ENCODE data around the gene IGFBP2. TPM values are rescaled to one million over a fixed set of nuclear protein-coding genes. Genes with fewer than 3 reads are reported as not detected.

Gene IGFBP2
- total RNA-seq, 1 donor from 2014 or later, result 2,855 TPM

- Mint-ChIP-seq H3K27ac (ENCODE audit: unreplicated experiment) (no peak overlapping the region), H3K4me1 (ENCODE audit: unreplicated experiment) (peaks cover 17% of the 10 kb centered on the region), H3K9me3 (ENCODE audit: unreplicated experiment) (no peaks in the 10 kb centered on the region), H3K4me3 (ENCODE audit: unreplicated experiment) (no peak overlapping the region), H3K36me3 (ENCODE audit: unreplicated experiment) (peaks cover 7% of the 10 kb centered on the region), H3K27me3 (ENCODE audit: unreplicated experiment) (no peaks in the 10 kb centered on the region)
- TF ChIP-seq CTCF (IDR thresholded peaks at IDR 0.05), result no peak
- no peak for DNase-seq (ENCODE audit: extremely low spot score, unreplicated experiment)
Observed at GRCh38 chr2:216629784-216630183, 3.4 kb upstream of the IGFBP2 start.

GRCh38 chr2:216632346-216632951, 771 bp upstream of the IGFBP2 start:
- Mint-ChIP-seq H3K4me1 (ENCODE audit: unreplicated experiment) (peaks cover 27% of the 10 kb centered on the region), H3K9me3 (ENCODE audit: unreplicated experiment) (no peaks in the 10 kb centered on the region), H3K27ac (ENCODE audit: unreplicated experiment) (peak overlapping the region; percentile 81), H3K4me3 (ENCODE audit: unreplicated experiment) (peak overlapping the region; percentile 85), H3K36me3 (ENCODE audit: unreplicated experiment) (peaks cover 21% of the 10 kb centered on the region), H3K27me3 (ENCODE audit: unreplicated experiment) (no peaks in the 10 kb centered on the region)
- no peak for TF ChIP-seq CTCF (IDR thresholded peaks at IDR 0.05)
- DNase-seq (ENCODE audit: extremely low spot score, unreplicated experiment), result no peak

GRCh38 chr2:216633616-216634369, 573 bp downstream of the IGFBP2 start:
- no peak for DNase-seq (ENCODE audit: extremely low spot score, unreplicated experiment)
- no peak for TF ChIP-seq CTCF (IDR thresholded peaks at IDR 0.05)
- Mint-ChIP-seq H3K9me3 (ENCODE audit: unreplicated experiment) (no peaks in the 10 kb centered on the region), H3K4me1 (ENCODE audit: unreplicated experiment) (peaks cover 36% of the 10 kb centered on the region), H3K27ac (ENCODE audit: unreplicated experiment) (peak overlapping the region; percentile 99), H3K36me3 (ENCODE audit: unreplicated experiment) (peaks cover 23% of the 10 kb centered on the region), H3K27me3 (ENCODE audit: unreplicated experiment) (no peaks in the 10 kb centered on the region), H3K4me3 (ENCODE audit: unreplicated experiment) (peak overlapping the region; percentile 96)

GRCh38 chr2:216634370-216635148, 1.3 kb downstream of the IGFBP2 start:
- Mint-ChIP-seq H3K4me3 (ENCODE audit: unreplicated experiment) (peak overlapping the region; percentile 96), H3K36me3 (ENCODE audit: unreplicated experiment) (peaks cover 26% of the 10 kb centered on the region), H3K9me3 (ENCODE audit: unreplicated experiment) (no peaks in the 10 kb centered on the region), H3K4me1 (ENCODE audit: unreplicated experiment) (peaks cover 41% of the 10 kb centered on the region), H3K27ac (ENCODE audit: unreplicated experiment) (peak overlapping the region; percentile 99), H3K27me3 (ENCODE audit: unreplicated experiment) (no peaks in the 10 kb centered on the region)
- DNase-seq (ENCODE audit: extremely low spot score, unreplicated experiment), result no peak
- TF ChIP-seq CTCF (IDR thresholded peaks at IDR 0.05), result no peak

GRCh38 chr2:216635171-216635570, 2.0 kb downstream of the IGFBP2 start:
- peak; percentile 7 for TF ChIP-seq CTCF (IDR thresholded peaks at IDR 0.05)
- H3K4me3 Mint-ChIP-seq (ENCODE audit: unreplicated experiment), result peak overlapping the region; percentile 96
- peaks cover 46% of the 10 kb centered on the region for H3K4me1 Mint-ChIP-seq (ENCODE audit: unreplicated experiment)
- DNase-seq (ENCODE audit: extremely low spot score, unreplicated experiment), result no peak
- H3K27me3 Mint-ChIP-seq (ENCODE audit: unreplicated experiment), result no peaks in the 10 kb centered on the region
- peak overlapping the region; percentile 99 for H3K27ac Mint-ChIP-seq (ENCODE audit: unreplicated experiment)
- H3K9me3 Mint-ChIP-seq (ENCODE audit: unreplicated experiment), result no peaks in the 10 kb centered on the region
- H3K36me3 Mint-ChIP-seq (ENCODE audit: unreplicated experiment), result peaks cover 31% of the 10 kb centered on the region

Data from osteocyte (in vitro differentiated cells).